IMR-90 (cell line): ENCODE data around the gene TTC7B. TPM values are rescaled to one million over a fixed set of nuclear protein-coding genes. Genes with fewer than 3 reads are reported as not detected.

Experiments
- ATAC-seq: fragments of 200-7000 bp; cut with Tn5 transposase; 2 replicates; pipeline ENCODE4 v1.9.1; 2020; ENCODE audit warnings: low read depth, mild to moderate bottlenecking, moderate library complexity
- BruUV-seq: library from RNA; stranded (reverse); fragments of 400-500 nt; replicated peaks from 2 replicates; lab custom pipeline; 2021; lab: Mats Ljungman, UMichigan
- CTCF ChIA-PET: fragments of 300-600 bp; formaldehyde crosslinking; extraction: SDS; loops from one replicate; lab custom pipeline; 2021; ENCODE audit warnings: antibody characterized with exemption; lab: Yijun Ruan, JAX
- POLR2A ChIA-PET: fragments of 300-600 bp; sonication (Branson Sonifier 250); formaldehyde crosslinking; loops from one replicate; lab custom pipeline; 2022; ENCODE audit warnings: antibody characterized with exemption; ENCODE audit not compliant: unreplicated experiment; lab: Charles Lee
- DNase-seq: peaks from one replicate; pipeline ENCODE4 v3.0.0; 2013
- H2AFZ ChIP-seq: replicated peaks from 2 replicates; pipeline ENCODE3; 2013; ENCODE audit warnings: low read length, mild to moderate bottlenecking; ENCODE audit not compliant: poor library complexity
- H2AK5ac ChIP-seq: 2 replicates; pipeline ENCODE4 v1.6.1; 2013; ENCODE audit warnings: low read depth, low read length, inconsistent platforms
- H2AK9ac ChIP-seq: replicated peaks from 2 replicates; pipeline ENCODE3; 2013; ENCODE audit warnings: mild to moderate bottlenecking, low read depth, low read length, moderate library complexity; ENCODE audit not compliant: poor library complexity
- H2BK120ac ChIP-seq: 2 replicates; pipeline ENCODE4 v1.6.1; 2013; ENCODE audit warnings: low read depth, low read length, inconsistent platforms
- H2BK15ac ChIP-seq: 3 replicates; pipeline ENCODE4 v1.6.1; 2013; ENCODE audit warnings: low read depth, low read length, inconsistent platforms
- H2BK20ac ChIP-seq: 2 replicates; pipeline ENCODE4 v1.6.1; 2013; ENCODE audit warnings: low read depth, mild to moderate bottlenecking, inconsistent platforms, low read length, moderate library complexity
- H2BK5ac ChIP-seq: 2 replicates; pipeline ENCODE4 v1.6.1; 2013; ENCODE audit warnings: mild to moderate bottlenecking, low read depth, low read length, inconsistent platforms; ENCODE audit not compliant: poor library complexity, severe bottlenecking
- H3K14ac ChIP-seq: replicated peaks from 2 replicates; pipeline ENCODE4 v1.6.1; 2013; ENCODE audit warnings: low read depth, low read length, inconsistent platforms
- H3K18ac ChIP-seq: 2 replicates; pipeline ENCODE4 v1.6.1; 2013; ENCODE audit warnings: low read depth, low read length, control low read depth
- H3K23ac ChIP-seq: 2 replicates; pipeline ENCODE4 v1.6.1; 2013; ENCODE audit warnings: low read depth, low read length, inconsistent platforms
- H3K27ac ChIP-seq: 2 replicates; pipeline ENCODE4 v1.5.1; 2013; ENCODE audit warnings: mild to moderate bottlenecking, control low read depth, low read length; ENCODE audit not compliant: insufficient read depth
- H3K27me3 ChIP-seq: 2 replicates; pipeline ENCODE4 v1.6.1; 2013; ENCODE audit warnings: low read length; ENCODE audit not compliant: control insufficient read depth, insufficient read depth
- H3K36me3 ChIP-seq: 2 replicates; pipeline ENCODE4 v1.6.1; 2013; ENCODE audit warnings: low read length, mixed read lengths; ENCODE audit not compliant: control insufficient read depth, insufficient read depth
- H3K4ac ChIP-seq: 2 replicates; pipeline ENCODE4 v1.6.1; 2013; ENCODE audit warnings: low read depth, low read length, inconsistent platforms
- H3K4me1 ChIP-seq: 2 replicates; pipeline ENCODE4 v1.6.1; 2013; ENCODE audit warnings: low read length, mixed read lengths; ENCODE audit not compliant: control insufficient read depth, insufficient read depth
- H3K4me2 ChIP-seq: 2 replicates; pipeline ENCODE4 v1.6.1; 2013; ENCODE audit warnings: low read depth, mild to moderate bottlenecking, control low read depth, low read length, moderate library complexity
- H3K4me3 ChIP-seq: 2 replicates; pipeline ENCODE4 v1.5.1; 2013; ENCODE audit warnings: low read depth, mild to moderate bottlenecking, control low read depth, low read length, moderate library complexity; ENCODE audit not compliant: insufficient read depth
- H3K56ac ChIP-seq: 2 replicates; pipeline ENCODE4 v1.6.1; 2013; ENCODE audit warnings: low read length, inconsistent platforms; ENCODE audit not compliant: insufficient read depth; ENCODE audit errors: extremely low read depth
- H3K79me1 ChIP-seq, 2 experiments: 2 replicates each; pipeline ENCODE4 v1.6.1; 2013; ENCODE audit warnings: low read length in 2 of 2, inconsistent platforms in 1 of 2, low read depth in 1 of 2
- H3K9ac ChIP-seq: 2 replicates; pipeline ENCODE4 v1.6.1; 2013; ENCODE audit warnings: low read depth, low read length, control low read depth
- H3K9me1 ChIP-seq: 2 replicates; pipeline ENCODE4 v1.6.1; 2013; ENCODE audit warnings: low read length, inconsistent platforms; ENCODE audit not compliant: insufficient read depth
- H3K9me3 ChIP-seq: 2 replicates; pipeline ENCODE4 v1.6.1; 2013; ENCODE audit warnings: low read length; ENCODE audit not compliant: control insufficient read depth, insufficient read depth
- H4K20me1 ChIP-seq: 2 replicates; pipeline ENCODE4 v1.6.1; 2013; ENCODE audit warnings: low read length, inconsistent platforms; ENCODE audit not compliant: insufficient read depth
- H4K5ac ChIP-seq: 2 replicates; pipeline ENCODE4 v1.6.1; 2013; ENCODE audit warnings: mild to moderate bottlenecking, low read depth, low read length, control low read depth
- H4K8ac ChIP-seq, 2 experiments: 2 replicates each; pipeline ENCODE4 v1.6.1; 2013; ENCODE audit warnings: low read depth in 2 of 2, low read length in 2 of 2, control low read depth in 1 of 2, inconsistent platforms in 1 of 2
- H4K91ac ChIP-seq: 2 replicates; pipeline ENCODE4 v1.6.1; 2013; ENCODE audit warnings: low read depth, low read length, inconsistent platforms; ENCODE audit not compliant: insufficient read depth
- FOS ChIP-seq: fragments of 150-350 bp; IDR thresholded peaks from 2 replicates; pipeline ENCODE4 v1.6.1; 2016; ENCODE audit warnings: low read depth, low read length
- NFE2L2 ChIP-seq: fragments of 150-350 bp; IDR thresholded peaks from 2 replicates; pipeline ENCODE4 v1.6.1; 2016; ENCODE audit warnings: low read depth, mild to moderate bottlenecking, low read length
- RAD21 ChIP-seq: IDR thresholded peaks from 2 replicates; pipeline ENCODE4 v1.6.1; 2012; ENCODE audit warnings: low read length, improper control_type of control experiment
- WGBS, 2 experiments: methylation state at CpG; one replicate each; pipeline versions ENCODE4 v1.1.5 to v1.1.7; 2013; ENCODE audit warnings: missing lambda C conversion rate in 2 of 2; ENCODE audit not compliant: insufficient read length in 1 of 2; ENCODE audit errors: extremely low coverage in 2 of 2; 5-methylcytosine and 5-hydroxymethylcytosine counted together
- dilution Hi-C: fragments of 300-500 bp; cut with HindIII; formaldehyde crosslinking; loops from one replicate; pipeline ENCODE4 v1.14.3; 2018; ENCODE audit warnings: low sequenced_read_pairs; ENCODE audit not compliant: unreplicated experiment
- in situ Hi-C: fragments of 300-500 bp; cut with MboI; formaldehyde crosslinking; loops from 3 replicates; pipeline ENCODE4 v1.14.3; 2019; ENCODE audit warnings: low sequenced_read_pairs, inconsistent platforms, mixed read lengths
- intact Hi-C: fragments of 100-400 bp; cut with micrococcal nuclease; formaldehyde crosslinking; loops from 2 replicates; pipeline ENCODE4 v1.10.0; 2022
- polyA plus RNA-seq, 3 experiments: library from polyadenylated mRNA; depleted of rRNA; stranded (reverse); fragments of >200 nt; gene quantifications; 2 replicates each; pipeline ENCODE4 v1.2.3, GENCODE V29; 2012; ENCODE audit warnings: low replicate concordance in 1 of 3
- total RNA-seq: library from RNA; depleted of rRNA; stranded (reverse); fragments of >200 nt; gene quantifications from 2 replicates; pipeline ENCODE4 v1.2.3, GENCODE V29; 2012
- TF ChIP-seq, protein P1 (sequence below): fragments of 150-350 bp; IDR thresholded peaks from 2 replicates; pipeline ENCODE4 v1.6.1; 2016; ENCODE audit warnings: low read depth, mild to moderate bottlenecking, low read length, moderate library complexity, borderline replicate concordance

Gene TTC7B
- total and polyA plus RNA-seq, 2 of the 4 experiments (the other 2 are of a cell fraction) = 18.1 to 35.3 TPM

DNA sequence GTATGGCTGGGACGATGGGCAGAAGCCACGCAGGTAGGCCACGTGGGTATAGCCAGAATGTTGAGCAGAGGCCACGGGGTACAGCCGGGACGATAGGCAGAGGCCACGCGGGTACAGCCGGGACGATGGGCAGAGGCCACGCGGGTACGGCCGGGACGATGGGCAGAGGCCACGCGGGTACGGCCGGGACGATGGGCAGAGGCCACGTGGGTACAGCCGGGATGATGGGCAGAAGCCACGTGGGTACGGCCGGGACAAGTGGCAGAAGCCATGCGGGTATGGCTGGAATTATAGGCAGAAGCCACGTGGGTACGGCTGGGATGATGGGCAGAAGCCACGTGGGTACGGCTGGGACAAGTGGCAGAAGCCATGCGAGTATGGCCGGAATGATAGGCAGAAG lies 195.0 kb downstream of the TTC7B start:
- WGBS, 2 experiments = 98% methylated on average over 27 of the region's 32 CpGs; no CpG with 5 or more reads in 1 of the 2 experiments
- H4K8ac ChIP-seq = no peak overlapping the region
- ATAC-seq (no peak), DNase-seq (no peak)
- no peak overlapping the region for H3K23ac ChIP-seq
- H3K9me1 ChIP-seq = peaks cover 11% of the 10 kb centered on the region; the same call in 1 of the 2 replicates
- no peaks in the 10 kb centered on the region for H3K27me3 ChIP-seq
- H3K4me1 ChIP-seq = peaks cover 10% of the 10 kb centered on the region
- no peaks in the 10 kb centered on the region for H3K9me3 ChIP-seq
- H3K14ac ChIP-seq = no peak overlapping the region
- H4K20me1 ChIP-seq = no peaks in the 10 kb centered on the region
- no peak overlapping the region for H3K4ac ChIP-seq
- H3K9ac ChIP-seq = no peak overlapping the region
- in situ Hi-C loops (no loop called here), dilution Hi-C loops (no loop called here), intact Hi-C loops (no loop called here)
- H2BK20ac ChIP-seq = no peak overlapping the region
- POLR2A ChIA-PET = no interaction called here
- H2BK15ac ChIP-seq = no peak overlapping the region
- no peak overlapping the region for H2AFZ ChIP-seq
- no peak overlapping the region for H3K18ac ChIP-seq
- peaks cover 4% of the 10 kb centered on the region; the same call in 1 of the 2 replicates for H3K36me3 ChIP-seq
- TF ChIP-seq RAD21 (no peak), FOS (no peak), NFE2L2 (no peak)
- TF ChIP-seq, protein P1, sequence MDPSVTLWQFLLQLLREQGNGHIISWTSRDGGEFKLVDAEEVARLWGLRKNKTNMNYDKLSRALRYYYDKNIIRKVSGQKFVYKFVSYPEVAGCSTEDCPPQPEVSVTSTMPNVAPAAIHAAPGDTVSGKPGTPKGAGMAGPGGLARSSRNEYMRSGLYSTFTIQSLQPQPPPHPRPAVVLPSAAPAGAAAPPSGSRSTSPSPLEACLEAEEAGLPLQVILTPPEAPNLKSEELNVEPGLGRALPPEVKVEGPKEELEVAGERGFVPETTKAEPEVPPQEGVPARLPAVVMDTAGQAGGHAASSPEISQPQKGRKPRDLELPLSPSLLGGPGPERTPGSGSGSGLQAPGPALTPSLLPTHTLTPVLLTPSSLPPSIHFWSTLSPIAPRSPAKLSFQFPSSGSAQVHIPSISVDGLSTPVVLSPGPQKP = no peak
- no peak overlapping the region for H3K4me2 ChIP-seq
- no peak overlapping the region for H3K27ac ChIP-seq
- no TSS peak for BruUV-seq
- no peak overlapping the region for H3K4me3 ChIP-seq
- no peak overlapping the region for H2BK120ac ChIP-seq
- no peak overlapping the region for H2AK5ac ChIP-seq
- no peak overlapping the region for H2AK9ac ChIP-seq
- no peak overlapping the region for H2BK5ac ChIP-seq
- H3K79me1 ChIP-seq = 0 out of 4 replicates have a peak, but pooled peaks cover 0 to 2% of the 10 kb centered on the region in 2 experiments
- H3K56ac ChIP-seq = no peak overlapping the region
- H4K91ac ChIP-seq = no peak overlapping the region
- H4K5ac ChIP-seq = no peak overlapping the region
- CTCF ChIA-PET = no interaction called here
